Measurements from ENCODE around the gene PTK6. TPM values are rescaled to one million over a fixed set of nuclear protein-coding genes. Genes with fewer than 3 reads are reported as not detected.

Gene PTK6
- total and polyA plus RNA-seq, 2 of the 13 experiments (the other 11 are each of a cell fraction or from before 2014, with no cell fraction given) = 0.08 TPM; not detected in 1

DNA sequence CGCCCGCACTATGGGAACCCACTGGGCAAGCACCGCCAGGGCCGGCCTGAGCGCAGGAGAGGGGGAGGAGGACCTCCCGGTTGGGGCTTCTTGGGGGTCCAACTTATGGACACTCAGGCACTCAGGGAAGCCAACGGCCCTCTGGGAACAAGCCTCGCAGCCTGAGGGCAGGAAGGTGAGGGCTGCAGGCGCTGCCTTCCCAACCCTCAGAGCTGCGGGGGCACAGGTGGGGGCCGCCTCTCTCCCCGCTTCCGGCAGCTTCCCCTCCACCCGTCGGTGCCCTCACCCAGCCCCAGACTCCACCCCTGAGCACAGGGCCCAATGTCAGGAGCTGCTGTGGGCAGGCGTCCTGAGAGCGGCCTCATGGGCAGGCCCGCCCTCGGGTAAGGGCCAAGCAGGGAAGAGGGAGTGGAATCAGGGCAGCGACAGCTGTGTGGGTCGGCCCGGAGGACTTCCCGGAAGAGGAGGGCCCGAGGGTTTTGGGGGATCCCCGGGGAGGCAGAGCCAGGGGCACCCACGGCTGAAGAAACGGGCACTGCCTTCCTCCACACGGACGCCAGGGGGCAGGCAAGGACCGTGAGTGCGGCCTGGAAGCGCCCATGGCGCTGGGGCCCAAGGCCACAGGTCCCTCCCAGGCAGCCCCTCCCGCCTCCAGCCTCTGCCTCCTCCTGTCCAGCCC is 488 bp upstream of the PTK6 start (continued):
- TF ChIP-seq, protein P1, sequence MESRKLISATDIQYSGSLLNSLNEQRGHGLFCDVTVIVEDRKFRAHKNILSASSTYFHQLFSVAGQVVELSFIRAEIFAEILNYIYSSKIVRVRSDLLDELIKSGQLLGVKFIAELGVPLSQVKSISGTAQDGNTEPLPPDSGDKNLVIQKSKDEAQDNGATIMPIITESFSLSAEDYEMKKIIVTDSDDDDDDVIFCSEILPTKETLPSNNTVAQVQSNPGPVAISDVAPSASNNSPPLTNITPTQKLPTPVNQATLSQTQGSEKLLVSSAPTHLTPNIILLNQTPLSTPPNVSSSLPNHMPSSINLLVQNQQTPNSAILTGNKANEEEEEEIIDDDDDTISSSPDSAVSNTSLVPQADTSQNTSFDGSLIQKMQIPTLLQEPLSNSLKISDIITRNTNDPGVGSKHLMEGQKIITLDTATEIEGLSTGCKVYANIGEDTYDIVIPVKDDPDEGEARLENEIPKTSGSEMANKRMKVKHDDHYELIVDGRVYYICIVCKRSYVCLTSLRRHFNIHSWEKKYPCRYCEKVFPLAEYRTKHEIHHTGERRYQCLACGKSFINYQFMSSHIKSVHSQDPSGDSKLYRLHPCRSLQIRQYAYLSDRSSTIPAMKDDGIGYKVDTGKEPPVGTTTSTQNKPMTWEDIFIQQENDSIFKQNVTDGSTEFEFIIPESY (CRISPR knock-in tag; IDR thresholded peaks at IDR 0.05) = peak; percentile 88
- peak; percentile 87; the same call in 1 of the 2 replicates for TF ChIP-seq ELF3 (CRISPR knock-in tag; IDR thresholded peaks at IDR 0.05)
- TF ChIP-seq, protein P2, sequence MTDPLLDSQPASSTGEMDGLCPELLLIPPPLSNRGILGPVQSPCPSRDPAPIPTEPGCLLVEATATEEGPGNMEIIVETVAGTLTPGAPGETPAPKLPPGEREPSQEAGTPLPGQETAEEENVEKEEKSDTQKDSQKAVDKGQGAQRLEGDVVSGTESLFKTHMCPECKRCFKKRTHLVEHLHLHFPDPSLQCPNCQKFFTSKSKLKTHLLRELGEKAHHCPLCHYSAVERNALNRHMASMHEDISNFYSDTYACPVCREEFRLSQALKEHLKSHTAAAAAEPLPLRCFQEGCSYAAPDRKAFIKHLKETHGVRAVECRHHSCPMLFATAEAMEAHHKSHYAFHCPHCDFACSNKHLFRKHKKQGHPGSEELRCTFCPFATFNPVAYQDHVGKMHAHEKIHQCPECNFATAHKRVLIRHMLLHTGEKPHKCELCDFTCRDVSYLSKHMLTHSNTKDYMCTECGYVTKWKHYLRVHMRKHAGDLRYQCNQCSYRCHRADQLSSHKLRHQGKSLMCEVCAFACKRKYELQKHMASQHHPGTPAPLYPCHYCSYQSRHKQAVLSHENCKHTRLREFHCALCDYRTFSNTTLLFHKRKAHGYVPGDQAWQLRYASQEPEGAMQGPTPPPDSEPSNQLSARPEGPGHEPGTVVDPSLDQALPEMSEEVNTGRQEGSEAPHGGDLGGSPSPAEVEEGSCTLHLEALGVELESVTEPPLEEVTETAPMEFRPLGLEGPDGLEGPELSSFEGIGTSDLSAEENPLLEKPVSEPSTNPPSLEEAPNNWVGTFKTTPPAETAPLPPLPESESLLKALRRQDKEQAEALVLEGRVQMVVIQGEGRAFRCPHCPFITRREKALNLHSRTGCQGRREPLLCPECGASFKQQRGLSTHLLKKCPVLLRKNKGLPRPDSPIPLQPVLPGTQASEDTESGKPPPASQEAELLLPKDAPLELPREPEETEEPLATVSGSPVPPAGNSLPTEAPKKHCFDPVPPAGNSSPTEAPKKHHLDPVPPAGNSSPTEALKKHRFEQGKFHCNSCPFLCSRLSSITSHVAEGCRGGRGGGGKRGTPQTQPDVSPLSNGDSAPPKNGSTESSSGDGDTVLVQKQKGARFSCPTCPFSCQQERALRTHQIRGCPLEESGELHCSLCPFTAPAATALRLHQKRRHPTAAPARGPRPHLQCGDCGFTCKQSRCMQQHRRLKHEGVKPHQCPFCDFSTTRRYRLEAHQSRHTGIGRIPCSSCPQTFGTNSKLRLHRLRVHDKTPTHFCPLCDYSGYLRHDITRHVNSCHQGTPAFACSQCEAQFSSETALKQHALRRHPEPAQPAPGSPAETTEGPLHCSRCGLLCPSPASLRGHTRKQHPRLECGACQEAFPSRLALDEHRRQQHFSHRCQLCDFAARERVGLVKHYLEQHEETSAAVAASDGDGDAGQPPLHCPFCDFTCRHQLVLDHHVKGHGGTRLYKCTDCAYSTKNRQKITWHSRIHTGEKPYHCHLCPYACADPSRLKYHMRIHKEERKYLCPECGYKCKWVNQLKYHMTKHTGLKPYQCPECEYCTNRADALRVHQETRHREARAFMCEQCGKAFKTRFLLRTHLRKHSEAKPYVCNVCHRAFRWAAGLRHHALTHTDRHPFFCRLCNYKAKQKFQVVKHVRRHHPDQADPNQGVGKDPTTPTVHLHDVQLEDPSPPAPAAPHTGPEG (CRISPR knock-in tag; IDR thresholded peaks at IDR 0.05) = peak; percentile 87
- TF ChIP-seq ZNF263 (CRISPR knock-in tag; IDR thresholded peaks at IDR 0.05) = peak; percentile 72; the same call in 1 of the 2 replicates
- TF ChIP-seq EP300 (IDR thresholded peaks at IDR 0.05; ENCODE audit: low read depth in 2 of 2, low read length in 2 of 2) = peak; percentile 12 to 30; a peak in 2 of 4 replicates
- no peak for TF ChIP-seq EP300 (CRISPR knock-in tag; IDR thresholded peaks at IDR 0.05; ENCODE audit: borderline replicate concordance)
- TF ChIP-seq RFX1 (IDR thresholded peaks at IDR 0.05) = no peak
- peak; percentile 94 for TF ChIP-seq NRL (CRISPR knock-in tag; IDR thresholded peaks at IDR 0.05; ENCODE audit: borderline replicate concordance)
- peak; percentile 95; the same call in 1 of the 2 replicates for TF ChIP-seq ZFP90 (CRISPR knock-in tag; IDR thresholded peaks at IDR 0.05; ENCODE audit: borderline replicate concordance)
- TF ChIP-seq, protein P3, sequence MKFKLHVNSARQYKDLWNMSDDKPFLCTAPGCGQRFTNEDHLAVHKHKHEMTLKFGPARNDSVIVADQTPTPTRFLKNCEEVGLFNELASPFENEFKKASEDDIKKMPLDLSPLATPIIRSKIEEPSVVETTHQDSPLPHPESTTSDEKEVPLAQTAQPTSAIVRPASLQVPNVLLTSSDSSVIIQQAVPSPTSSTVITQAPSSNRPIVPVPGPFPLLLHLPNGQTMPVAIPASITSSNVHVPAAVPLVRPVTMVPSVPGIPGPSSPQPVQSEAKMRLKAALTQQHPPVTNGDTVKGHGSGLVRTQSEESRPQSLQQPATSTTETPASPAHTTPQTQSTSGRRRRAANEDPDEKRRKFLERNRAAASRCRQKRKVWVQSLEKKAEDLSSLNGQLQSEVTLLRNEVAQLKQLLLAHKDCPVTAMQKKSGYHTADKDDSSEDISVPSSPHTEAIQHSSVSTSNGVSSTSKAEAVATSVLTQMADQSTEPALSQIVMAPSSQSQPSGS (CRISPR knock-in tag; IDR thresholded peaks at IDR 0.05) = peak; percentile 83; the same call in 1 of the 2 replicates
- TF ChIP-seq FOXA3 (CRISPR knock-in tag; IDR thresholded peaks at IDR 0.05) = peak; percentile 60
- peak; percentile 66; the same call in 1 of the 2 replicates for TF ChIP-seq TOE1 (CRISPR knock-in tag; IDR thresholded peaks at IDR 0.05)
- TF ChIP-seq TP53 (CRISPR knock-in tag; conservative IDR thresholded peaks at IDR 0.05) = peak; percentile 80; the same call in 1 of the 2 replicates
- TF ChIP-seq FLYWCH1 (CRISPR knock-in tag; IDR thresholded peaks at IDR 0.05) = no peak
- TF ChIP-seq, protein P4, sequence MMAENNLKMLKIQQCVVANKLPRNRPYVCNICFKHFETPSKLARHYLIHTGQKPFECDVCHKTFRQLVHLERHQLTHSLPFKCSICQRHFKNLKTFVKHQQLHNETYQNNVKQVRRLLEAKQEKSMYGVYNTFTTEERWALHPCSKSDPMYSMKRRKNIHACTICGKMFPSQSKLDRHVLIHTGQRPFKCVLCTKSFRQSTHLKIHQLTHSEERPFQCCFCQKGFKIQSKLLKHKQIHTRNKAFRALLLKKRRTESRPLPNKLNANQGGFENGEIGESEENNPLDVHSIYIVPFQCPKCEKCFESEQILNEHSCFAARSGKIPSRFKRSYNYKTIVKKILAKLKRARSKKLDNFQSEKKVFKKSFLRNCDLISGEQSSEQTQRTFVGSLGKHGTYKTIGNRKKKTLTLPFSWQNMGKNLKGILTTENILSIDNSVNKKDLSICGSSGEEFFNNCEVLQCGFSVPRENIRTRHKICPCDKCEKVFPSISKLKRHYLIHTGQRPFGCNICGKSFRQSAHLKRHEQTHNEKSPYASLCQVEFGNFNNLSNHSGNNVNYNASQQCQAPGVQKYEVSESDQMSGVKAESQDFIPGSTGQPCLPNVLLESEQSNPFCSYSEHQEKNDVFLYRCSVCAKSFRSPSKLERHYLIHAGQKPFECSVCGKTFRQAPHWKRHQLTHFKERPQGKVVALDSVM (CRISPR knock-in tag; IDR thresholded peaks at IDR 0.05) = peak; percentile 54; the same call in 1 of the 2 replicates
- TF ChIP-seq ZNF225 (CRISPR knock-in tag; IDR thresholded peaks at IDR 0.05) = peak; percentile 88
- TF ChIP-seq ZNF224 (CRISPR knock-in tag; IDR thresholded peaks at IDR 0.05) = no peak

Measured in HepG2 (cell line).